ENCODE results near the gene TTC19. TPM values are rescaled to one million over a fixed set of nuclear protein-coding genes. Genes with fewer than 3 reads are reported as not detected.
A peak's percentile ranks its signal among the peaks of the same experiment; 100 is the strongest.

TTC19 gene
- polyA plus RNA-seq, 1 donor (not counting 4 experiments of a cell fraction or from before 2014, with no cell fraction given) = 14.3 TPM

- peaks cover 6% of the 10 kb centered on the region for H3K9me1 ChIP-seq (ENCODE audit: control insufficient read depth, extremely low read depth, insufficient read depth, low read length)
- H4K20me1 ChIP-seq (ENCODE audit: control insufficient read depth, extremely low read depth, insufficient read depth, low read length) = peaks cover 11% of the 10 kb centered on the region
- no peak overlapping the region for H2AFZ ChIP-seq (ENCODE audit: control insufficient read depth, low read length)
- peaks cover 89% of the 10 kb centered on the region for H3K79me2 ChIP-seq (ENCODE audit: control insufficient read depth, insufficient read depth, low read length)
- dilution Hi-C loops (cut with MboI; ENCODE audit: extremely low pct_ligation_motif_present, low sequenced_read_pairs) = no loop called here
- H3K4me3 ChIP-seq (ENCODE audit: control insufficient read depth in 2 of 3, extremely low read depth in 1 of 3, insufficient read depth in 2 of 3, low read depth in 1 of 3, low read length in 3 of 3) = no peak overlapping the region
- peak overlapping the region; percentile 7 for H3K4me2 ChIP-seq (ENCODE audit: control insufficient read depth, extremely low read depth, insufficient read depth, low read depth, low read length)
- no peak overlapping the region for H3K9ac ChIP-seq (ENCODE audit: control insufficient read depth, extremely low read depth, insufficient read depth, low read length)
- FAIRE-seq = peak; percentile 36
- H3K36me3 ChIP-seq (ENCODE audit: control insufficient read depth in 2 of 2, extremely low read depth in 1 of 2, insufficient read depth in 2 of 2, low read length in 2 of 2) = peaks cover 17 to 49% of the 10 kb centered on the region in 2 experiments
- H3K9me3 ChIP-seq (ENCODE audit: control insufficient read depth, low read depth, low read length) = no peaks in the 10 kb centered on the region
- no peak for TF ChIP-seq EZH2 (IDR thresholded peaks at IDR 0.05; ENCODE audit: low read length)
- TF ChIP-seq, protein P1, sequence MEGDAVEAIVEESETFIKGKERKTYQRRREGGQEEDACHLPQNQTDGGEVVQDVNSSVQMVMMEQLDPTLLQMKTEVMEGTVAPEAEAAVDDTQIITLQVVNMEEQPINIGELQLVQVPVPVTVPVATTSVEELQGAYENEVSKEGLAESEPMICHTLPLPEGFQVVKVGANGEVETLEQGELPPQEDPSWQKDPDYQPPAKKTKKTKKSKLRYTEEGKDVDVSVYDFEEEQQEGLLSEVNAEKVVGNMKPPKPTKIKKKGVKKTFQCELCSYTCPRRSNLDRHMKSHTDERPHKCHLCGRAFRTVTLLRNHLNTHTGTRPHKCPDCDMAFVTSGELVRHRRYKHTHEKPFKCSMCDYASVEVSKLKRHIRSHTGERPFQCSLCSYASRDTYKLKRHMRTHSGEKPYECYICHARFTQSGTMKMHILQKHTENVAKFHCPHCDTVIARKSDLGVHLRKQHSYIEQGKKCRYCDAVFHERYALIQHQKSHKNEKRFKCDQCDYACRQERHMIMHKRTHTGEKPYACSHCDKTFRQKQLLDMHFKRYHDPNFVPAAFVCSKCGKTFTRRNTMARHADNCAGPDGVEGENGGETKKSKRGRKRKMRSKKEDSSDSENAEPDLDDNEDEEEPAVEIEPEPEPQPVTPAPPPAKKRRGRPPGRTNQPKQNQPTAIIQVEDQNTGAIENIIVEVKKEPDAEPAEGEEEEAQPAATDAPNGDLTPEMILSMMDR (optimal IDR thresholded peaks at IDR 0.05 in 1 of 3, IDR thresholded peaks at IDR 0.05 in 1 of 3, conservative IDR thresholded peaks at IDR 0.05 in 1 of 3; ENCODE audit: extremely low read depth in 1 of 3, insufficient read depth in 2 of 3, low read length in 3 of 3) = no peak
- peaks cover 21% of the 10 kb centered on the region for H3K4me1 ChIP-seq (ENCODE audit: control insufficient read depth, extremely low read depth, insufficient read depth, low read length)
- no peak for DNase-seq (ENCODE audit: low read depth, low spot score)
- no peaks in the 10 kb centered on the region for H3K27me3 ChIP-seq (ENCODE audit: control insufficient read depth, extremely low read depth, insufficient read depth, low read length)
- no peak overlapping the region for H3K27ac ChIP-seq (ENCODE audit: control insufficient read depth, insufficient read depth, low read length)
Measured at GRCh38 chr17:15972497-15972951, 27.1 kb upstream of the TTC19 start.

GRCh38 chr17:15973016-15973415 is 26.6 kb upstream of the TTC19 start:
- Histone ChIP-seq H3K4me2 (ENCODE audit: control insufficient read depth, extremely low read depth, insufficient read depth, low read depth, low read length) (no peak overlapping the region), H3K4me3 (ENCODE audit: control insufficient read depth in 2 of 3, extremely low read depth in 1 of 3, insufficient read depth in 2 of 3, low read depth in 1 of 3, low read length in 3 of 3) (no peak overlapping the region), H2AFZ (ENCODE audit: control insufficient read depth, low read length) (no peak overlapping the region), H4K20me1 (ENCODE audit: control insufficient read depth, extremely low read depth, insufficient read depth, low read length) (peaks cover 11% of the 10 kb centered on the region), H3K27ac (ENCODE audit: control insufficient read depth, insufficient read depth, low read length) (no peak overlapping the region), H3K4me1 (ENCODE audit: control insufficient read depth, extremely low read depth, insufficient read depth, low read length) (peaks cover 21% of the 10 kb centered on the region), H3K79me2 (ENCODE audit: control insufficient read depth, insufficient read depth, low read length) (peaks cover 87% of the 10 kb centered on the region), H3K9ac (ENCODE audit: control insufficient read depth, extremely low read depth, insufficient read depth, low read length) (no peak overlapping the region), H3K27me3 (ENCODE audit: control insufficient read depth, extremely low read depth, insufficient read depth, low read length) (no peaks in the 10 kb centered on the region), H3K9me3 (ENCODE audit: control insufficient read depth, low read depth, low read length) (no peaks in the 10 kb centered on the region), H3K36me3 (ENCODE audit: control insufficient read depth in 2 of 2, extremely low read depth in 1 of 2, insufficient read depth in 2 of 2, low read length in 2 of 2) (peaks cover 19 to 49% of the 10 kb centered on the region in 2 experiments), H3K9me1 (ENCODE audit: control insufficient read depth, extremely low read depth, insufficient read depth, low read length) (peaks cover 6% of the 10 kb centered on the region)
- TF ChIP-seq, protein P1 (optimal IDR thresholded peaks at IDR 0.05 in 1 of 3, IDR thresholded peaks at IDR 0.05 in 1 of 3, conservative IDR thresholded peaks at IDR 0.05 in 1 of 3; ENCODE audit: extremely low read depth in 1 of 3, insufficient read depth in 2 of 3, low read length in 3 of 3) = no peak
- no peak for TF ChIP-seq EZH2 (IDR thresholded peaks at IDR 0.05; ENCODE audit: low read length)
- dilution Hi-C loops (cut with MboI; ENCODE audit: extremely low pct_ligation_motif_present, low sequenced_read_pairs) = no loop called here
- FAIRE-seq (peak; percentile 69), DNase-seq (ENCODE audit: low read depth, low spot score) (no peak)
